ENCODE results near the gene INPP4A. TPM values are rescaled to one million over a fixed set of nuclear protein-coding genes. Genes with fewer than 3 reads are reported as not detected.

INPP4A gene
- polyA plus RNA-seq, 1 donor from 2014 or later: 51.4 TPM

DNA sequence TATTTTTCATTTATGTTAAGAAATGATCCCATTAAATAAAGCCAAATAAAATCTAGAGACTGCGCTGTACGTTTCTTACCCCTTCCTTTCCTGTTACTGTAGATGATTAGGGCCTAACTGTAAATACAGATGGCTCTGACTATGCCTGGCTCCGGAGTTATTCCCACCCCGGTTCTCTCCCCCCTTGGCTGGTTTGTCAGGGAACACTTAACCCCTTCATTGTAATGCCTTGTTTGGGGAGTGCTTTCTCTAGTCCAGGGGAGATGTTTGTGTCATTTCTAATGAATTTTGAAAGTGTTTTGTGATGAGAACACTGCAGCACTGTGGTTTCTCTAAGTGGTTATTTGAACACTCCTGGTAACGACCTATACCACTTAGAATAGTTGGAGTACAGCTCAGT lies 172.5 kb downstream of the INPP4A start:
- no peaks in the 10 kb centered on the region for H3K9me2 ChIP-seq (ENCODE audit: insufficient read depth, low read length)
- no peak overlapping the region for H3K9ac ChIP-seq (ENCODE audit: low read length)
- H2AFZ ChIP-seq (ENCODE audit: low read depth, low read length): no peak overlapping the region
- no peak overlapping the region for H3K4me3 ChIP-seq (ENCODE audit: low read length)
- no peaks in the 10 kb centered on the region for H3F3A ChIP-seq (ENCODE audit: insufficient read depth, low read length, poor library complexity, severe bottlenecking)
- H3K4me2 ChIP-seq (ENCODE audit: low read length): no peak overlapping the region
- H3K36me3 ChIP-seq (ENCODE audit: insufficient read depth, low read length): peaks cover 7% of the 10 kb centered on the region
- no peaks in the 10 kb centered on the region for H3K9me3 ChIP-seq (ENCODE audit: low read length)
- H3K79me2 ChIP-seq (replicated peaks; ENCODE audit: insufficient read depth, low read length): no peaks in the 10 kb centered on the region
- H3K27me3 ChIP-seq (ENCODE audit: insufficient read depth, low read depth, low read length): no peaks in the 10 kb centered on the region
- H3K27ac ChIP-seq (ENCODE audit: low read length): no peak overlapping the region
- H4K20me1 ChIP-seq (ENCODE audit: insufficient read depth): no peaks in the 10 kb centered on the region
- TF ChIP-seq, protein P1, sequence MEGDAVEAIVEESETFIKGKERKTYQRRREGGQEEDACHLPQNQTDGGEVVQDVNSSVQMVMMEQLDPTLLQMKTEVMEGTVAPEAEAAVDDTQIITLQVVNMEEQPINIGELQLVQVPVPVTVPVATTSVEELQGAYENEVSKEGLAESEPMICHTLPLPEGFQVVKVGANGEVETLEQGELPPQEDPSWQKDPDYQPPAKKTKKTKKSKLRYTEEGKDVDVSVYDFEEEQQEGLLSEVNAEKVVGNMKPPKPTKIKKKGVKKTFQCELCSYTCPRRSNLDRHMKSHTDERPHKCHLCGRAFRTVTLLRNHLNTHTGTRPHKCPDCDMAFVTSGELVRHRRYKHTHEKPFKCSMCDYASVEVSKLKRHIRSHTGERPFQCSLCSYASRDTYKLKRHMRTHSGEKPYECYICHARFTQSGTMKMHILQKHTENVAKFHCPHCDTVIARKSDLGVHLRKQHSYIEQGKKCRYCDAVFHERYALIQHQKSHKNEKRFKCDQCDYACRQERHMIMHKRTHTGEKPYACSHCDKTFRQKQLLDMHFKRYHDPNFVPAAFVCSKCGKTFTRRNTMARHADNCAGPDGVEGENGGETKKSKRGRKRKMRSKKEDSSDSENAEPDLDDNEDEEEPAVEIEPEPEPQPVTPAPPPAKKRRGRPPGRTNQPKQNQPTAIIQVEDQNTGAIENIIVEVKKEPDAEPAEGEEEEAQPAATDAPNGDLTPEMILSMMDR (IDR thresholded peaks at IDR 0.05; ENCODE audit: poor library complexity, severe bottlenecking): no peak
- TF ChIP-seq RAD21 (conservative IDR thresholded peaks at IDR 0.05) (no peak), POLR2AphosphoS5 (IDR thresholded peaks at IDR 0.05) (no peak)

DNA sequence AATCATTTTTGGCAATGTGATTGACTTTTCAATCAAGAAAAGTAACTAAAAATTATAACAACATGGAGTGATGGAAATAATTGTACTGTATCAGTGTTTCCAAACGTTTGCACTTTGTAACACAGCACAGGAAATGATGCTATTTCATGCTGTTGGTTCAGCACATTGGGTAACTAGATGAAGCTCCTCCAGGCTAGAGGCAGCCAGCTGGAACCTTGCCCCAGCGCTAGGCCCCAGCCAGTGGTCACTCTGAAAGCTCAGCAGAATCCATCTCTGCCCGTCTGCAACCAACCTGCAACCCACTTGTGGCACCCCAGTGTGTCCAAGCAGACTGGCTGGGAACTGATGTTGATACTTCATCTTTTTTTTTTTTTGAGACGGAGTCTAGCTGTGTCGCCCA lies 179.0 kb downstream of the INPP4A start:
- Histone ChIP-seq H3K9me3 (ENCODE audit: low read length) (no peaks in the 10 kb centered on the region), H2AFZ (ENCODE audit: low read depth, low read length) (no peak overlapping the region), H3K27me3 (ENCODE audit: insufficient read depth, low read depth, low read length) (no peaks in the 10 kb centered on the region), H3K9me2 (ENCODE audit: insufficient read depth, low read length) (no peaks in the 10 kb centered on the region), H3K4me3 (ENCODE audit: low read length) (no peak overlapping the region), H3K27ac (ENCODE audit: low read length) (no peak overlapping the region), H4K20me1 (ENCODE audit: insufficient read depth) (no peaks in the 10 kb centered on the region), H3K79me2 (replicated peaks; ENCODE audit: insufficient read depth, low read length) (no peaks in the 10 kb centered on the region), H3K36me3 (ENCODE audit: insufficient read depth, low read length) (no peaks in the 10 kb centered on the region), H3F3A (ENCODE audit: insufficient read depth, low read length, poor library complexity, severe bottlenecking) (no peaks in the 10 kb centered on the region), H3K4me2 (ENCODE audit: low read length) (no peak overlapping the region), H3K9ac (ENCODE audit: low read length) (no peak overlapping the region)
- TF ChIP-seq, protein P1 (IDR thresholded peaks at IDR 0.05; ENCODE audit: poor library complexity, severe bottlenecking): no peak

DNA sequence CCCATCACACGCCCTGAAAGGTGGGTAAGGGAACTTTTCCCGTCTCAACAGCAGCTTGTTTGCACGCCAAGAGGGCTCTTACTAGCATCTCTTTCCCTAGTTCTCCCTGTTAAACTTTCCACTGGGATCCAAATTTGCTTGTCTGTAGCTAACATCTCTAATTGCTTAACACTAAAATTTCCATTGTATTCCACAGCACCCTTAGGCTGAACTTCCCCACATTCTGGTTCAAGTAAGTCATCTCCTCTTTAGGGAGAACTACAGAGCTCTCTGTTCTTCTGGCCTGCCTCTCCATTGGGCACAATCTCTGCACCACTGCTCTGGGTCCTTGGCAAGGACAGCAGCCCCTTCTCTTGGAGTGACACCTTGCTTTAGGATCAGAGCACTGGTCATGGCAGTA lies 187.7 kb downstream of the INPP4A start:
- no peak overlapping the region for H3K4me2 ChIP-seq (ENCODE audit: low read length)
- H2AFZ ChIP-seq (ENCODE audit: low read depth, low read length): no peak overlapping the region
- H3K4me3 ChIP-seq (ENCODE audit: low read length): no peak overlapping the region
- peaks cover 3% of the 10 kb centered on the region for H3K36me3 ChIP-seq (ENCODE audit: insufficient read depth, low read length)
- H3K79me2 ChIP-seq (replicated peaks; ENCODE audit: insufficient read depth, low read length): no peaks in the 10 kb centered on the region
- H4K20me1 ChIP-seq (ENCODE audit: insufficient read depth): no peaks in the 10 kb centered on the region
- no peaks in the 10 kb centered on the region for H3F3A ChIP-seq (ENCODE audit: insufficient read depth, low read length, poor library complexity, severe bottlenecking)
- no peak overlapping the region for H3K27ac ChIP-seq (ENCODE audit: low read length)
- no peak overlapping the region for H3K9ac ChIP-seq (ENCODE audit: low read length)
- no peaks in the 10 kb centered on the region for H3K9me3 ChIP-seq (ENCODE audit: low read length)
- no peaks in the 10 kb centered on the region for H3K27me3 ChIP-seq (ENCODE audit: insufficient read depth, low read depth, low read length)
- TF ChIP-seq POLR2AphosphoS5 (IDR thresholded peaks at IDR 0.05) (no peak), MXI1 (conservative IDR thresholded peaks at IDR 0.05; ENCODE audit: poor library complexity, severe bottlenecking) (no peak), RAD21 (conservative IDR thresholded peaks at IDR 0.05) (no peak), EP300 (conservative IDR thresholded peaks at IDR 0.05; ENCODE audit: poor library complexity, severe bottlenecking) (no peak), SMC3 (conservative IDR thresholded peaks at IDR 0.05; ENCODE audit: poor library complexity) (no peak), EZH2 (IDR thresholded peaks at IDR 0.05; ENCODE audit: borderline replicate concordance, insufficient read depth, low read length, poor library complexity, severe bottlenecking) (no peak), TAF1 (IDR thresholded peaks at IDR 0.05; ENCODE audit: low read depth) (no peak)
- TF ChIP-seq, protein P2, sequence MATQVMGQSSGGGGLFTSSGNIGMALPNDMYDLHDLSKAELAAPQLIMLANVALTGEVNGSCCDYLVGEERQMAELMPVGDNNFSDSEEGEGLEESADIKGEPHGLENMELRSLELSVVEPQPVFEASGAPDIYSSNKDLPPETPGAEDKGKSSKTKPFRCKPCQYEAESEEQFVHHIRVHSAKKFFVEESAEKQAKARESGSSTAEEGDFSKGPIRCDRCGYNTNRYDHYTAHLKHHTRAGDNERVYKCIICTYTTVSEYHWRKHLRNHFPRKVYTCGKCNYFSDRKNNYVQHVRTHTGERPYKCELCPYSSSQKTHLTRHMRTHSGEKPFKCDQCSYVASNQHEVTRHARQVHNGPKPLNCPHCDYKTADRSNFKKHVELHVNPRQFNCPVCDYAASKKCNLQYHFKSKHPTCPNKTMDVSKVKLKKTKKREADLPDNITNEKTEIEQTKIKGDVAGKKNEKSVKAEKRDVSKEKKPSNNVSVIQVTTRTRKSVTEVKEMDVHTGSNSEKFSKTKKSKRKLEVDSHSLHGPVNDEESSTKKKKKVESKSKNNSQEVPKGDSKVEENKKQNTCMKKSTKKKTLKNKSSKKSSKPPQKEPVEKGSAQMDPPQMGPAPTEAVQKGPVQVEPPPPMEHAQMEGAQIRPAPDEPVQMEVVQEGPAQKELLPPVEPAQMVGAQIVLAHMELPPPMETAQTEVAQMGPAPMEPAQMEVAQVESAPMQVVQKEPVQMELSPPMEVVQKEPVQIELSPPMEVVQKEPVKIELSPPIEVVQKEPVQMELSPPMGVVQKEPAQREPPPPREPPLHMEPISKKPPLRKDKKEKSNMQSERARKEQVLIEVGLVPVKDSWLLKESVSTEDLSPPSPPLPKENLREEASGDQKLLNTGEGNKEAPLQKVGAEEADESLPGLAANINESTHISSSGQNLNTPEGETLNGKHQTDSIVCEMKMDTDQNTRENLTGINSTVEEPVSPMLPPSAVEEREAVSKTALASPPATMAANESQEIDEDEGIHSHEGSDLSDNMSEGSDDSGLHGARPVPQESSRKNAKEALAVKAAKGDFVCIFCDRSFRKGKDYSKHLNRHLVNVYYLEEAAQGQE (IDR thresholded peaks at IDR 0.05; ENCODE audit: borderline replicate concordance): no peak
- TF ChIP-seq, protein P1 (IDR thresholded peaks at IDR 0.05; ENCODE audit: poor library complexity, severe bottlenecking): no peak
- no peaks in the 10 kb centered on the region for H3K9me2 ChIP-seq (ENCODE audit: insufficient read depth, low read length)
